Stimulated activated CD4-positive, alpha-beta T cell treated with anti-CD3 and anti-CD28 coated beads, Interleukin-2, amount 100 ng/mL, for 24 hours (primary cell): ENCODE data around the gene ISOC2.

Experiments used
- DNase-seq, 2 donors: peaks; one replicate each; pipeline ENCODE4 v3.0.0-alpha.2; 2020

Gene ISOC2

GRCh38 chr19:55489711-55490477 is 28.5 kb upstream of the ISOC2 start:
- no peak for DNase-seq

GRCh38 chr19:55488986-55489710 is 27.7 kb upstream of the ISOC2 start:
- no peak for DNase-seq

GRCh38 chr19:55487924-55488687 is 26.7 kb upstream of the ISOC2 start, which contains the start of gene SSC5D:
Gene SSC5D (plus strand): TSS chr19:55488436. CDS start chr19:55488590, 154 bp downstream.
- no peak for DNase-seq

GRCh38 chr19:55486971-55487923 is 25.8 kb upstream of the ISOC2 start:
- peak; percentile 60 to 72 for DNase-seq

GRCh38 chr19:55486043-55486970 is 24.9 kb upstream of the ISOC2 start:
- no peak for DNase-seq

- no peak for DNase-seq
Measured at GRCh38 chr19:55485439-55486011, 24.1 kb upstream of the ISOC2 start.

- peak; percentile 66 to 77 for DNase-seq
Measured at GRCh38 chr19:55484593-55485438, 23.4 kb upstream of the ISOC2 start, which contains the start of gene NAT14. Gene NAT14 (plus strand): TSS chr19:55485188. CDS start chr19:55485709, 521 bp downstream.

GRCh38 chr19:55483706-55484592 is 22.5 kb upstream of the ISOC2 start:
- DNase-seq: no peak

- DNase-seq: no peak
Measured at GRCh38 chr19:55482967-55483705, 21.7 kb upstream of the ISOC2 start.

GRCh38 chr19:55482156-55482961 is 20.9 kb upstream of the ISOC2 start:
- DNase-seq: no peak

- no peak for DNase-seq
Measured at GRCh38 chr19:55481794-55482155, 20.3 kb upstream of the ISOC2 start.

- DNase-seq: no peak
Measured at GRCh38 chr19:55481148-55481793, 19.8 kb upstream of the ISOC2 start.

GRCh38 chr19:55479451-55480230 is 18.2 kb upstream of the ISOC2 start:
- no peak for DNase-seq

GRCh38 chr19:55479045-55479444 is 17.6 kb upstream of the ISOC2 start:
- DNase-seq: no peak

GRCh38 chr19:55478364-55478763 is 16.9 kb upstream of the ISOC2 start:
- DNase-seq: no peak

- DNase-seq: no peak
Measured at GRCh38 chr19:55477905-55478304, 16.5 kb upstream of the ISOC2 start.
